Ovary (tissue), 3 donors: ENCODE data around the gene JADE1.

Experiments
- CTCF ChIP-seq, 3 donors: fragments of 450-650 bp in 2 of 3; fragments of 200-600 bp in 1 of 3; IDR thresholded peaks; one replicate each; pipeline versions ENCODE4 v1.5.1 to v1.8.0; 2016 to 2022; ENCODE audit warnings: antibody characterized with exemption in 3 of 3, mild to moderate bottlenecking in 1 of 3
- EP300 ChIP-seq: sonication (generic); formaldehyde crosslinking; IDR thresholded peaks from one replicate; pipeline ENCODE4 v1.6.1; 2017; ENCODE audit warnings: antibody characterized with exemption
- POLR2A ChIP-seq: fragments of 450-650 bp; IDR thresholded peaks from one replicate; pipeline ENCODE4 v1.6.1; 2017; ENCODE audit warnings: antibody characterized with exemption, mild to moderate bottlenecking, moderate library complexity
- donor health status: DM: no; HTN: no; CAD: no.

- no peak for TF ChIP-seq CTCF (IDR thresholded peaks at IDR 0.05)
- no peak for TF ChIP-seq POLR2A
- TF ChIP-seq EP300 = no peak
These were observed 35.4 kb downstream of the JADE1 start for GRCh38 chr4:128844931-128845330.
